NCI-H748 (cell line): Measurements from ENCODE around the gene GRK4.
"Not testable (repeated sequence)": the region's sequence is repeated elsewhere in the genome, so short reads cannot be mapped to it uniquely, and the experiment has no call there.

Experiments used
- DNase-seq: peaks from one replicate; lab custom pipeline; 2025; ENCODE audit not compliant: unreplicated experiment; lab: John Stamatoyannopoulos, UW

The GRK4 gene

GRCh38 chr4:2930758-2931511, 32.4 kb upstream of the GRK4 start:
- DNase-seq, result no peak

GRCh38 chr4:2931512-2932301, 31.7 kb upstream of the GRK4 start:
- DNase-seq, result no peak

- DNase-seq, result no peak
Observed at GRCh38 chr4:2932321-2932950, 30.9 kb upstream of the GRK4 start.

- DNase-seq, result no peak
Observed at GRCh38 chr4:2932951-2933565, 30.3 kb upstream of the GRK4 start.

GRCh38 chr4:2933566-2934076, 29.8 kb upstream of the GRK4 start:
- DNase-seq, result no peak

- DNase-seq, result no peak
Observed at GRCh38 chr4:2934077-2934812, 29.1 kb upstream of the GRK4 start.

- peak; percentile 74 for DNase-seq
Observed at GRCh38 chr4:2934813-2935761, 28.3 kb upstream of the GRK4 start.

GRCh38 chr4:2935762-2936743, 27.3 kb upstream of the GRK4 start:
- no peak for DNase-seq

GRCh38 chr4:2936773-2937145, 26.6 kb upstream of the GRK4 start:
- no peak for DNase-seq

- DNase-seq, result no peak
Observed at GRCh38 chr4:2937146-2937857, 26.1 kb upstream of the GRK4 start.

GRCh38 chr4:2937986-2938385, 25.4 kb upstream of the GRK4 start:
- DNase-seq, result no peak

GRCh38 chr4:2938411-2938810, 25.0 kb upstream of the GRK4 start:
- DNase-seq, result not testable (repeated sequence)

GRCh38 chr4:2938906-2939305, 24.5 kb upstream of the GRK4 start:
- DNase-seq, result no peak

GRCh38 chr4:2939383-2940243, 23.8 kb upstream of the GRK4 start:
- DNase-seq, result no peak

GRCh38 chr4:2940267-2941137, 22.9 kb upstream of the GRK4 start:
- no peak for DNase-seq
